ENCODE measurements around the gene DCAF8L2. TPM values are rescaled to one million over a fixed set of nuclear protein-coding genes. Genes with fewer than 3 reads are reported as not detected.
"Not testable (repeated sequence)": the region's sequence is repeated elsewhere in the genome, so short reads cannot be mapped to it uniquely, and the experiment has no call there.

DCAF8L2 gene
- total and polyA plus RNA-seq, 2 experiments from 2014 or later, result not detected

DNA sequence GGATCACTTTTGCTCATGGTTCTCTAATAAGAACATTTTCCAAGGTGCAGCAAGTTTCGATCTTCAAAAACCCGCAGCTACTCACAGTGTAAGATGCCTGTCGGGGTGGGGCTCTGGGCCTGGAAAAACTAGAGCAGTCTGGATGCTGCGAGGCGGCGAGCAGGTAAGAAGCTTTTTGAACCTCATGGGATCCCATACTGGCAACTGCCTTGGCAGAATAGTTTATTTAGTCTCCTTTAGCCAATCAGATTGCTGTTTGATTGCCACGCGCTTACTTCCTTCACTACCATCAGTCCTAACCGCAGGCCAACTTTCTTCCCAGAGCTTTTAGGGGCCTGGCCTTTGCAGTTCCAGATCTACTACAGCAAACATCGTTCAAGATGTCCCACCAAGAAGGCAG lies 156.4 kb downstream of the DCAF8L2 start (continued):
- TF ChIP-seq REST (IDR thresholded peaks at IDR 0.05; ENCODE audit: unreplicated experiment), result no peak
- TF ChIP-seq ZNF331 (CRISPR knock-in tag; IDR thresholded peaks at IDR 0.05; ENCODE audit: low read depth), result no peak
- no peak for TF ChIP-seq CREB1 (CRISPR knock-in tag; IDR thresholded peaks at IDR 0.05; ENCODE audit: low read depth)
- TF ChIP-seq STAT1 (IDR thresholded peaks at IDR 0.05; ENCODE audit: unreplicated experiment), result no peak

- not testable (repeated sequence) for H3K9me3 Mint-ChIP-seq; H3K36me3 ChIP-seq (ENCODE audit: insufficient read depth); H3K27ac Mint-ChIP-seq; H3K79me2 ChIP-seq (replicated peaks; ENCODE audit: insufficient read depth); H3F3A ChIP-seq (replicated peaks; ENCODE audit: low read depth); H3K4me1 Mint-ChIP-seq; H4K20me1 ChIP-seq (replicated peaks; ENCODE audit: insufficient read depth); H3K27me3 Mint-ChIP-seq (ENCODE audit: insufficient read depth, low read depth, poor library complexity); H3K27me3 ChIP-seq (ENCODE audit: insufficient read depth); H3K4me1 ChIP-seq (ENCODE audit: insufficient read depth); H3K4me3 ChIP-seq; H3K4me2 ChIP-seq; DNase-seq (ENCODE audit: low spot score); H2AFZ ChIP-seq; H3K4me3 Mint-ChIP-seq; H3K9me2 ChIP-seq (ENCODE audit: insufficient read depth); H3K36me3 Mint-ChIP-seq (ENCODE audit: low read depth); ATAC-seq; H3K27ac ChIP-seq (ENCODE audit: low read depth)
Measured at GRCh38 chrX:27750298-27750697, 160.2 kb downstream of the DCAF8L2 start.

GRCh38 chrX:27751976-27752375 lies 161.8 kb downstream of the DCAF8L2 start:
- ATAC-seq (no peak), DNase-seq (ENCODE audit: low spot score) (no peak)
- no peaks in the 10 kb centered on the region for H3K4me1 ChIP-seq (ENCODE audit: insufficient read depth)
- no peaks in the 10 kb centered on the region for H3F3A ChIP-seq (replicated peaks; ENCODE audit: low read depth)
- H4K20me1 ChIP-seq (replicated peaks; ENCODE audit: insufficient read depth), result no peaks in the 10 kb centered on the region
- H3K27ac Mint-ChIP-seq, result no peak overlapping the region
- H3K27ac ChIP-seq (ENCODE audit: low read depth), result no peak overlapping the region
- no peaks in the 10 kb centered on the region for H3K4me1 Mint-ChIP-seq
- no peak overlapping the region for H3K4me3 ChIP-seq
- H3K27me3 Mint-ChIP-seq (ENCODE audit: insufficient read depth, low read depth, poor library complexity), result no peaks in the 10 kb centered on the region
- no peak overlapping the region for H3K4me3 Mint-ChIP-seq
- no peaks in the 10 kb centered on the region for H3K9me2 ChIP-seq (ENCODE audit: insufficient read depth)
- peaks cover 4% of the 10 kb centered on the region for H3K9me3 Mint-ChIP-seq
- no peak overlapping the region for H2AFZ ChIP-seq
- no peaks in the 10 kb centered on the region for H3K79me2 ChIP-seq (replicated peaks; ENCODE audit: insufficient read depth)
- no peaks in the 10 kb centered on the region for H3K36me3 ChIP-seq (ENCODE audit: insufficient read depth)
- no peaks in the 10 kb centered on the region for H3K27me3 ChIP-seq (ENCODE audit: insufficient read depth)
- 0 out of 3 replicates have a peak, but pooled peaks cover 3% of the 10 kb centered on the region for H3K36me3 Mint-ChIP-seq (ENCODE audit: low read depth)
- H3K4me2 ChIP-seq, result no peak overlapping the region
- TF ChIP-seq, protein P1, sequence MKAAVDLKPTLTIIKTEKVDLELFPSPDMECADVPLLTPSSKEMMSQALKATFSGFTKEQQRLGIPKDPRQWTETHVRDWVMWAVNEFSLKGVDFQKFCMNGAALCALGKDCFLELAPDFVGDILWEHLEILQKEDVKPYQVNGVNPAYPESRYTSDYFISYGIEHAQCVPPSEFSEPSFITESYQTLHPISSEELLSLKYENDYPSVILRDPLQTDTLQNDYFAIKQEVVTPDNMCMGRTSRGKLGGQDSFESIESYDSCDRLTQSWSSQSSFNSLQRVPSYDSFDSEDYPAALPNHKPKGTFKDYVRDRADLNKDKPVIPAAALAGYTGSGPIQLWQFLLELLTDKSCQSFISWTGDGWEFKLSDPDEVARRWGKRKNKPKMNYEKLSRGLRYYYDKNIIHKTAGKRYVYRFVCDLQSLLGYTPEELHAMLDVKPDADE (IDR thresholded peaks at IDR 0.05), result no peak
- no peak for TF ChIP-seq EZH2phosphoT487 (IDR thresholded peaks at IDR 0.05; ENCODE audit: unreplicated experiment)
- no peak for TF ChIP-seq REST (IDR thresholded peaks at IDR 0.05; ENCODE audit: unreplicated experiment)
- no peak for TF ChIP-seq POLR2AphosphoS5 (IDR thresholded peaks at IDR 0.05; ENCODE audit: low read depth)
- TF ChIP-seq ZNF331 (CRISPR knock-in tag; IDR thresholded peaks at IDR 0.05; ENCODE audit: low read depth), result no peak
- no peak for TF ChIP-seq CTCF (conservative IDR thresholded peaks at IDR 0.05; ENCODE audit: low read depth in 2 of 2)
- TF ChIP-seq CREB1 (CRISPR knock-in tag; IDR thresholded peaks at IDR 0.05; ENCODE audit: low read depth), result no peak
- TF ChIP-seq JUNB (IDR thresholded peaks at IDR 0.05; ENCODE audit: unreplicated experiment), result no peak
- no peak for TF ChIP-seq ZNF114 (CRISPR knock-in tag; IDR thresholded peaks at IDR 0.05)
- TF ChIP-seq STAT1 (IDR thresholded peaks at IDR 0.05; ENCODE audit: unreplicated experiment), result no peak
